Esophagus squamous epithelium (tissue), 4 donors: Measurements from ENCODE around the gene FCHSD2.

ENCODE experiments used
- CTCF ChIP-seq, 6 experiments: fragments of 450-650 bp in 4 of 6; fragments of 200-600 bp in 2 of 6; sonication (generic) in 2 of 6; IDR thresholded peaks; one replicate each; pipeline ENCODE4 v1.5.1; 2016 to 2019; ENCODE audit warnings: antibody characterized with exemption in 6 of 6, mild to moderate bottlenecking in 4 of 6, moderate library complexity in 4 of 6
- POLR2A ChIP-seq, 4 donors: fragments of 450-650 bp; IDR thresholded peaks; one replicate each; pipeline ENCODE4 v1.6.1; 2017; ENCODE audit warnings: antibody characterized with exemption in 4 of 4, mild to moderate bottlenecking in 4 of 4, moderate library complexity in 3 of 4

- TF ChIP-seq CTCF (IDR thresholded peaks at IDR 0.05) (no peak), POLR2A (IDR thresholded peaks at IDR 0.05) (no peak)
Measured at GRCh38 chr11:73187854-73188253, 45.7 kb upstream of the FCHSD2 start.
